Gastroesophageal sphincter (tissue), 4 donors: ENCODE results near the gene SNX15. TPM values are rescaled to one million over a fixed set of nuclear protein-coding genes. Genes with fewer than 3 reads are reported as not detected.

Source experiments
- ATAC-seq: fragments of 150-250 bp; one replicate; pipeline ENCODE4 v1.9.1; 2016; ENCODE audit warnings: mild to moderate bottlenecking, moderate library complexity
- H3K27ac ChIP-seq, 4 donors: fragments of 200-600 bp; sonication (generic) in 3 of 4; 1 replicate in 3 of 4; 2 replicates in 1 of 4; pipeline ENCODE4 v1.5.1; 2016 to 2019
- H3K27me3 ChIP-seq: fragments of 200-600 bp; sonication (generic); one replicate; pipeline ENCODE4 v1.5.1; 2019
- H3K36me3 ChIP-seq, 2 donors: fragments of 200-600 bp; sonication (generic); one replicate each; pipeline ENCODE4 v1.5.1; 2019; ENCODE audit warnings: control low read depth in 1 of 2
- H3K4me1 ChIP-seq, 3 donors: fragments of 200-600 bp; sonication (generic); 1 replicate in 2 of 3; 2 replicates in 1 of 3; pipeline ENCODE4 v1.5.1; 2016 to 2019; ENCODE audit warnings: control low read depth in 2 of 3
- H3K4me3 ChIP-seq, 2 donors: fragments of 200-600 bp; sonication (generic); one replicate each; pipeline ENCODE4 v1.5.1; 2019; ENCODE audit warnings: mild to moderate bottlenecking in 1 of 2, moderate library complexity in 1 of 2
- H3K9me3 ChIP-seq, 3 donors: fragments of 200-600 bp; sonication (generic); one replicate each; pipeline ENCODE4 v1.5.1; 2017 to 2019; ENCODE audit warnings: control low read depth in 2 of 3
- CTCF ChIP-seq, 4 experiments: fragments of 200-600 bp in 2 of 4; fragments of 450-650 bp in 2 of 4; sonication (generic) in 1 of 4; IDR thresholded peaks; one replicate each; pipeline ENCODE4 v1.5.1; 2017 to 2019; ENCODE audit warnings: antibody characterized with exemption in 4 of 4, mild to moderate bottlenecking in 2 of 4, moderate library complexity in 2 of 4
- EP300 ChIP-seq: sonication (generic); formaldehyde crosslinking; IDR thresholded peaks from one replicate; pipeline ENCODE4 v1.6.1; 2017; ENCODE audit warnings: antibody characterized with exemption, mild to moderate bottlenecking
- POLR2A ChIP-seq, 2 donors: fragments of 450-650 bp; IDR thresholded peaks; one replicate each; pipeline ENCODE4 v1.6.1; 2017; ENCODE audit warnings: antibody characterized with exemption in 2 of 2, mild to moderate bottlenecking in 2 of 2, moderate library complexity in 1 of 2
- POLR2AphosphoS5 ChIP-seq: sonication (generic); formaldehyde crosslinking; IDR thresholded peaks from one replicate; pipeline ENCODE4 v1.6.1; 2017; ENCODE audit warnings: antibody characterized with exemption
- WGBS, 2 donors: methylation state at CpG; one replicate each; pipeline ENCODE4 v1.1.5; 2018; ENCODE audit warnings: low coverage in 1 of 2; 5-methylcytosine and 5-hydroxymethylcytosine counted together
- total RNA-seq, 4 donors: library from RNA; depleted of rRNA; stranded (reverse); fragments of >200 nt; gene quantifications; one replicate each; pipeline ENCODE4 v1.1.0, GENCODE V29; 2016

SNX15 gene
- total RNA-seq, 4 donors from 2014 or later, result 23.6 to 42.5 (median 30.1) TPM

DNA sequence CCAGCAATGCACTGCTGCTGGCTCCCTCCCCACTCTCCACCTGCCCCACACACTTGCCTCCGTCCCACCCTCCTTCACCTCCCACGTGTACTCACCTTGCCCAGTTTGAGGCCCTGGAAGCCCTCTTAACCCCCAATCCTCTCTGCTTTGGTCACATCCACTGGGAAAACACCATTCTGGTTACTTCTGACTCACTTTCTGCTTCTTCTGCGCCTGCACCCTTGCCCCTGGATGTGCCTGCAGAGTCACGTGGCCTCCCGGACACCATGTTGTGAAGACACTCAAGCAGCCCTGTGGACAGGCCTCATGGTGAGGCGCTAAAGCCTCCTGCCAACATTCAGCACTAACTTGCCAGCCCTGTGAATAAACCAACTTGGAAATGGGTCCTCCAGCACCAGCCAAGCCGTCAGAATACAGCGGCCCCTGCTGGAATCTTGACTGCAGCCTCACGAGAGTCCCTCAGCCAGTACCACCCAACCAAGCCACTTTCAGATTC lies 33.7 kb downstream of the SNX15 start:
- Histone ChIP-seq H3K4me1 (no peaks in the 10 kb centered on the region), H3K36me3 (no peaks in the 10 kb centered on the region), H3K4me3 (no peak overlapping the region), H3K27ac (no peak overlapping the region), H3K27me3 (no peaks in the 10 kb centered on the region), H3K9me3 (no peaks in the 10 kb centered on the region)
- TF ChIP-seq CTCF (IDR thresholded peaks at IDR 0.05), result peak in 1 of 4 experiments; percentile 20
- TF ChIP-seq EP300, result no peak
- no peak for ATAC-seq
- WGBS, 2 donors, result 47 to 69% methylated on average over 7 of the region's 9 CpGs

DNA sequence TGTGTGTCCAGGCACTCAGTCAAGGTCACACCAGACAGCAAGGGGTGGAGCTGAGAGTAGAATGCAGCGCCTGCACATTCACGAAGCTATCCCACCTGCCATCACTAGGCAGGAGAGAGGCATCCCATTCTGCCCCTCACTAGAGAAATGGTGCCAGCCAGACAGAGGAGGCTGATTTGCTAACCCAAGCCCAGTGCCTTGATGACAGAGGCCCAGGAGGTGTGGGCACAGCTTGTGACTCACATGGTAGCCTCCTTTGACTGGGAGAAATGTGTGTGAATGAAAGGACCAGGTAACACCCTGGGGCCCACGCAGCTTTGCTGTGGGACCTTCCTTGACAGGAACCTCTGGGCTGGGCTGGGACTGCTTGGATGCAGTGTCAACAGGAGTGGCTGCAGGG lies 36.3 kb downstream of the SNX15 start:
- H3K9me3 ChIP-seq, result no peaks in the 10 kb centered on the region
- TF ChIP-seq POLR2AphosphoS5 (no peak), EP300 (no peak), POLR2A (IDR thresholded peaks at IDR 0.05) (no peak), CTCF (IDR thresholded peaks at IDR 0.05) (no peak)

GRCh38 chr11:65064847-65065240 lies 37.6 kb downstream of the SNX15 start:
- 73% methylated on average over 4 of the region's 4 CpGs; no CpG with 5 or more reads in 1 of the 2 donors for WGBS, 2 donors
- H3K27me3 ChIP-seq, result no peaks in the 10 kb centered on the region
- TF ChIP-seq POLR2AphosphoS5 (no peak), CTCF (IDR thresholded peaks at IDR 0.05) (no peak), EP300 (no peak), POLR2A (IDR thresholded peaks at IDR 0.05) (no peak)
- no peak overlapping the region for H3K4me3 ChIP-seq
- H3K4me1 ChIP-seq, result no peaks in the 10 kb centered on the region
- H3K36me3 ChIP-seq, result no peaks in the 10 kb centered on the region
- no peak for ATAC-seq
- no peak overlapping the region for H3K27ac ChIP-seq
- no peaks in the 10 kb centered on the region for H3K9me3 ChIP-seq

More for the DNA sequence above, 36.3 kb downstream of the SNX15 start:
- ATAC-seq, result no peak
- Histone ChIP-seq H3K27ac (no peak overlapping the region), H3K36me3 (no peaks in the 10 kb centered on the region), H3K27me3 (no peaks in the 10 kb centered on the region), H3K4me3 (no peak overlapping the region), H3K4me1 (no peaks in the 10 kb centered on the region)
- WGBS, 2 donors, result 67% methylated on average over 1 of the region's 3 CpGs; no CpG with 5 or more reads in 1 of the 2 donors

GRCh38 chr11:65065851-65066250 lies 38.6 kb downstream of the SNX15 start:
- WGBS, 2 donors, result no CpG with 5 or more reads among the region's 7 CpGs
- ATAC-seq, result no peak

More at GRCh38 chr11:65065851-65066250, 38.6 kb downstream of the SNX15 start:
- Histone ChIP-seq H3K27me3 (no peaks in the 10 kb centered on the region), H3K27ac (no peak overlapping the region), H3K9me3 (no peaks in the 10 kb centered on the region), H3K4me3 (no peak overlapping the region), H3K36me3 (no peaks in the 10 kb centered on the region), H3K4me1 (no peaks in the 10 kb centered on the region)
- TF ChIP-seq CTCF (IDR thresholded peaks at IDR 0.05), result no peak
- no peak for TF ChIP-seq EP300
- no peak for TF ChIP-seq POLR2A (IDR thresholded peaks at IDR 0.05)
